RWPE1 (cell line): ENCODE measurements around the gene EEF1AKMT2.

ENCODE experiments used
- CTCF ChIA-PET: fragments of 350-600 bp; sonication (Branson Sonifier 250); formaldehyde crosslinking; extraction: SDS; loops from one replicate; lab custom pipeline; 2021; lab: Yijun Ruan, JAX
- POLR2A ChIA-PET: fragments of 400-600 bp; formaldehyde crosslinking; extraction: SDS; loops from one replicate; lab custom pipeline; 2020; ENCODE audit warnings: antibody characterized with exemption; ENCODE audit not compliant: low non-redundant PET; lab: Yijun Ruan, JAX
- DNase-seq: peaks from one replicate; pipeline ENCODE4 v3.0.0; 2012; ENCODE audit warnings: low spot score
- H3K27ac ChIP-seq: fragments of 450-650 bp; 2 replicates; pipeline ENCODE4 v1.5.1; 2017
- TF ChIP-seq, protein P1 (sequence below): fragments of 450-650 bp; conservative IDR thresholded peaks from 2 replicates; pipeline ENCODE4 v1.5.1; 2017; ENCODE audit warnings: low read depth, mild to moderate bottlenecking

Gene EEF1AKMT2

DNA sequence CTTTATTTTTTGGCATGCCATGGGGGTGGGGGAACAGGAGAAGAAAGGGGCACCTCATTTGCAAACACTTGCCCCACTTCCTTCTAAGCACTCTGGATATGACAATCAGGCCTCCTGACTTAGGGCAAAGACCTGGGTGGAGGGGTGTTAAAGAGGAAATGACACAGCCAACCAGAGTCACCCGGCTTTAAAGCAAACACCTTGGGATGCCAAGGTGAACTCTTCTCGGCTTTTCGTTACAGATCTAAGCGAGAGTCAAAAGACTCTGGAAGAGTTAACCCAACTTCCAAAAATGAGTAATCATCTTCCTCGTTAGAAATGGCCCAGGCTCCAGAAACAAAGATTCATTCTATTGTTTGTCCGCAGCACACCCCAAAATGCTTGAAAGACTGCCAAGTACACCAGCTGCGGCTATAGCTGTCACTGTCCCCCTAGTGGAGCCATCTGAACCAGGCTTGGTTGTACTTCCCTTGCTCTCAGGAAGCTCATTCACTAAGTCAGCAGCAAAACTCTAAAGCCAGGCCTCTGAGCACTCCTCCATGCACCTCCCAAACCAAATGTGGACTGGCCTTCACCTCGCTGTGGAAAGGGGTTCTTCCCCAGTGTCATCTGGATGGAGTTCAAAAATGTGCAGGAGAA, 72.4 kb downstream of the EEF1AKMT2 start:
- POLR2A ChIA-PET, result no interaction called here
- peak overlapping the region; percentile 83 for H3K27ac ChIP-seq
- TF ChIP-seq, protein P1, sequence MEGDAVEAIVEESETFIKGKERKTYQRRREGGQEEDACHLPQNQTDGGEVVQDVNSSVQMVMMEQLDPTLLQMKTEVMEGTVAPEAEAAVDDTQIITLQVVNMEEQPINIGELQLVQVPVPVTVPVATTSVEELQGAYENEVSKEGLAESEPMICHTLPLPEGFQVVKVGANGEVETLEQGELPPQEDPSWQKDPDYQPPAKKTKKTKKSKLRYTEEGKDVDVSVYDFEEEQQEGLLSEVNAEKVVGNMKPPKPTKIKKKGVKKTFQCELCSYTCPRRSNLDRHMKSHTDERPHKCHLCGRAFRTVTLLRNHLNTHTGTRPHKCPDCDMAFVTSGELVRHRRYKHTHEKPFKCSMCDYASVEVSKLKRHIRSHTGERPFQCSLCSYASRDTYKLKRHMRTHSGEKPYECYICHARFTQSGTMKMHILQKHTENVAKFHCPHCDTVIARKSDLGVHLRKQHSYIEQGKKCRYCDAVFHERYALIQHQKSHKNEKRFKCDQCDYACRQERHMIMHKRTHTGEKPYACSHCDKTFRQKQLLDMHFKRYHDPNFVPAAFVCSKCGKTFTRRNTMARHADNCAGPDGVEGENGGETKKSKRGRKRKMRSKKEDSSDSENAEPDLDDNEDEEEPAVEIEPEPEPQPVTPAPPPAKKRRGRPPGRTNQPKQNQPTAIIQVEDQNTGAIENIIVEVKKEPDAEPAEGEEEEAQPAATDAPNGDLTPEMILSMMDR, result peak; percentile 49
- peak; percentile 88 for DNase-seq
- CTCF ChIA-PET, result interaction anchor here (0.6 to 1.1 kb wide), 8 partner anchors 9 to 192 kb away, joined by 3 to 7 read pairs (median 4); no protein-coding TSS in a partner anchor

DNA sequence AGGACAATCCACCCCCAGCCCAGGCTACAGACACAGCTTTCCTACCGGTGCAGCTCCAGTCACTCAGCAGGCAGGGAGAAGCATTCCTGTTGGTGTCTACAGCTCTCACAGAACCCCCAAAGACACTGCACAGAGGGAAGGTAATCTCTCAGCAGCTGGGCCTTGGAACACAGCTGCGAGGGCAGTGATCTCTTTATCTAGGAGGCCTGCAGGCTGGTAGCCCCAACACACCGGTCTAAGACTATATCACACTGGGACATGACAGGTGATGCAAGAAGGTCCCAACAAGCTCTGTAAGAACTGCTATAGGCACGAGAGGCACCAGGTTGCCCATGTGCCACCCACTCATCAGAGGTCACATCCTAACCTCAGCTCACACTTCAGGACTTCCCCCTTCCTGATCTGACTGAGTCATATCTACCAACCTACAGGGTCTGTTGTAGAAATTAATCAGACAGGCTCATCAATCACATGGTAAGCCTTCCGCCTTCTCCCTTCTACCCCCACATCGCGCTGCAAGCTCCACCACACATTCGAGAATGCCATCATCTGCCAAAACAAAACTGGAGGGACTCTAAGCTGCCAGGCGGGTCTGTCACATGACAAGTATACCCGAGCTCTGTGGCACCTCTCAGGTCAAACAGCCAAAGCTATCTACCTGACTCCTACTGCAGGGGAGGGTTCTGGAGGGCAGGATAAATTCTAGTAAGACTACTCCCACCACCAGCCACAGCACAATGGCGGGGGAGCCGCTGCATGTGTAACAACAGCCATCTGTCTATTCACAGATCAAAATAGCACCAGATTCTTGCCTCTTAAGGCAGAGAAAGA, 73.6 kb downstream of the EEF1AKMT2 start:
- ChIA-PET CTCF (interaction anchor here (0.6 to 1.0 kb wide), 2 partner anchors 23 to 191 kb away, joined by 3 to 4 read pairs; no protein-coding TSS in a partner anchor), POLR2A (no interaction called here)
- peak overlapping the region; percentile 83 for H3K27ac ChIP-seq
- DNase-seq, result no peak
- TF ChIP-seq, protein P1, result no peak

DNA sequence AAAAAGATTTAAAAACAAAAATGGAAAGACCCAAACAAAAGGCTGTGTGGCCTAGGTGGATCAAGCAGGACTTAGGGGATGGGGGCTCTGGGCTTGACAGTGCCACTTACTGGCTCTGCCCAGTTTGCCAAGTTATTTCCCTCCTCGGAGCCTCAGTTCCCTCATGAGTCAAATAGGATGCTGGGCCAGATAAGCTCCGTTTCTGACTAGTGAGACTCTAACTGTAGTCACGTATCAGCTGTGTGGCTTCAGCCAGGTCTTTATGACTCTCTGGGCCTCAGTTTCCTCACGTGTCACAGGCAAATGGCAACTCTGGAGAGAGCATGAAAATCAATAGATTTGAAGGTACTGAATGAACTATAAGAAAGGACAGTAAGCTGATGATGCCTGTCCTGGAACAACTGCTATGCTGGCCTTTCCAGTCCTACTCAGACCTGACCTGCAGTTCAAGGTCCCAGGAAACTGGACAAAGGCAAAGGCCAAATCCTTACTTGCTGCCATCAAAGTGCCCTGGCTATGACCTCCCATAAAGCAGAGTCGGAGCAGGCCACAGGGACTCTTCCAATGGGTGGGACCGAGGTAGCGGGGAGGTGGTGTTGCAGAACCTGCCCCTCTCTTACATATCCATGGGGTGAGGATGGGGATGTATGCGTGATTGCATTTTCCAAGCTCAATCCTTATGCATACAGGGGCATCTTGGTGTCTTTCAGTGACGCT, 74.5 kb downstream of the EEF1AKMT2 start:
- TF ChIP-seq, protein P1, result no peak
- no peak for DNase-seq
- H3K27ac ChIP-seq, result no peak overlapping the region; the same call in 1 of the 2 replicates
- CTCF ChIA-PET, result interaction anchor here (1.0 kb wide), 1 partner anchor 24 kb away, joined by 4 read pairs; no protein-coding TSS in a partner anchor
- POLR2A ChIA-PET, result no interaction called here

DNA sequence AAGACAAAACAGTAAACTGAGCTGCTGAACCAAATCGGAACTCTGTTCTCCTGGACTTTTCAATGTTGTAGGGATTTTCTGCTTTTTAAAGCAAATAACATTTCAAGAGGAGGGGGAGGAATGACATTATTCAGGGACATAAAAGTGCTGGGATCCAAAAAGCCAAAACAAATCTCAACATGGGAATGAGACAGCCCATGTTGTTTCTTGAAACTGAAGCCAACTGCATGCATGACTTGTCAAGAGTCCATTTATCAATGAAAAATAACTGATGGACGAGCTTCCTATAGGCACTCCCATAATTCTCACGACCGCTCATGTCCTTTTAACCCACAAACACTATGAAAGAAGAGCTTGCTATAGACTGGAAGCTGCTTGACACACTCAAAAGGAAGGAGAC, 75.3 kb downstream of the EEF1AKMT2 start:
- CTCF ChIA-PET, result interaction anchor here (0.6 kb wide), 1 partner anchor 16 kb away, joined by 6 read pairs; no protein-coding TSS in a partner anchor

DNA sequence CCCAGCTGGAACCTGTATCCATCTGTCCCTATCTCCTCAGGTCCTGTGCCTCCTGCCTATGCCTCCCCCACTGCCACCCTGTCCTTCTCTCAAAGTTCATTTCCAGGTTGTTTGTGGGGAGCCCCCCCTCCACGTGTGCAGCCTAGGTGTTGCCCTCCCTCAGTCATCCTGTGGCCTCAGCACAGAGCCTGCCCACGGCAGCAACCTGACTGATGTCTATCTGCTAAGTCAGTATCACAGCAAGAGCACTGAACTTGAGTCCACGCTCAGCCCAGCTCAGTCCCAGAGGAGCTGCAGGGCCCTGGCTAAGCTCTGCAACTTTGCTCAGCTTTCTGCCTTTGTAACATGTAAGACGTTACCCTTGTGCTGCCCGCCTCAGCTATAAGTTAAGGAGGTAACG, 76.2 kb downstream of the EEF1AKMT2 start:
- H3K27ac ChIP-seq, result 0 out of 2 replicates have a peak overlapping the region, but pooled peaks have one; percentile 8
- TF ChIP-seq, protein P1, result no peak
- POLR2A ChIA-PET, result no interaction called here
- CTCF ChIA-PET, result interaction anchor here (0.5 kb wide), 1 partner anchor 72 kb away, joined by 4 read pairs; no protein-coding TSS in a partner anchor
- DNase-seq, result no peak

More for the DNA sequence above, 75.3 kb downstream of the EEF1AKMT2 start:
- H3K27ac ChIP-seq, result no peak overlapping the region
- TF ChIP-seq, protein P1, result no peak
- no peak for DNase-seq
- POLR2A ChIA-PET, result no interaction called here

DNA sequence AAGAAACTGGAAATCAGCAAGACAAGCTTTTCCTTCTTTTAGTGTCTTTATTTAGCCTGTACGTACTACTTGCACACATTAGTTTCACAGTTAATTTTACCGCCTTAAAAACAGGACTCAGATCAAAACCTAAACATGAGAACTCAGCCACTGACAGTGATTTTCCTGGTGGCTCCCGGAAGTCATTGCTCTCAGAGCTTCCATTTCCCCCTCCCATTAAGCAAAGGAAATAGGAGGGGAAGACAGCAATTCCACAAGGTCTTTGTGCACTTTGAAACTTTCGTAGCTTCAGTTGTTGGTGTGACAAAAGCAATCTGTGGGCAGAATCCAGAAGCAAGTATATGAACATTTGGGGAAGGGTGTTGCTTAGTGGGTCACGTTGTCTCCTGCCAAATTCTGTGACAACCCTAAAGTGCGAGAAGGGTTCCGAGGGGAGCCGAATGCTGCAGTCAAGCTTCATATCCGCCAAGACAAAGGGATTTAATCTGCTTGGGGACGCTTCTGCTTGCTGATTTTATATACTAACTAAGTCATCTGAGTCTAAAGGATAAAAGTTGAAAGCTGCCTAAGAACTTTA, 77.9 kb downstream of the EEF1AKMT2 start:
- CTCF ChIA-PET, result interaction anchor here (0.7 to 1.2 kb wide), 2 partner anchors 27 to 183 kb away, joined by 3 to 5 read pairs; no protein-coding TSS in a partner anchor

More for the DNA sequence above, 77.9 kb downstream of the EEF1AKMT2 start:
- no peak overlapping the region for H3K27ac ChIP-seq
- POLR2A ChIA-PET, result no interaction called here
- DNase-seq, result no peak
- TF ChIP-seq, protein P1, result no peak
